Measurements from ENCODE around the gene GLIPR1L2. TPM values are rescaled to one million over a fixed set of nuclear protein-coding genes. Genes with fewer than 3 reads are reported as not detected.

GLIPR1L2 gene
- total RNA-seq, 1 experiment from 2014 or later = 0.44 TPM

- TF ChIP-seq REST (IDR thresholded peaks at IDR 0.05; ENCODE audit: low read depth) = no peak
- TF ChIP-seq ZFX (IDR thresholded peaks at IDR 0.05) = no peak
- no peak for TF ChIP-seq SIN3A (IDR thresholded peaks at IDR 0.05; ENCODE audit: low read depth)
- TF ChIP-seq EZH2phosphoT487 (IDR thresholded peaks at IDR 0.05; ENCODE audit: borderline replicate concordance) = no peak
Observed at GRCh38 chr12:75432924-75433323, 42.0 kb downstream of the GLIPR1L2 start (continued).

GRCh38 chr12:75437564-75437963 is 46.7 kb downstream of the GLIPR1L2 start:
- peak; percentile 65 for ATAC-seq
- H3K79me2 ChIP-seq (ENCODE audit: insufficient read depth, low read length) = no peaks in the 10 kb centered on the region
- no peaks in the 10 kb centered on the region for H3K27me3 ChIP-seq (ENCODE audit: insufficient read depth, low read length)
- H3K36me3 ChIP-seq (ENCODE audit: control insufficient read depth in 1 of 2, insufficient read depth in 2 of 2, low read length in 2 of 2) = no peaks in the 10 kb centered on the region
- DNase-seq (ENCODE audit: low read depth, low spot score) = no peak
- H4K20me1 ChIP-seq (ENCODE audit: insufficient read depth) = no peaks in the 10 kb centered on the region
- intact Hi-C loops (cut with micrococcal nuclease) = no loop called here
- H3K9me2 ChIP-seq (ENCODE audit: insufficient read depth) = no peaks in the 10 kb centered on the region
- POLR2A ChIA-PET = no interaction called here
- TF ChIP-seq ZFX (IDR thresholded peaks at IDR 0.05) = no peak
- TF ChIP-seq RAD21 (IDR thresholded peaks at IDR 0.05; ENCODE audit: low read depth) = peak; percentile 3; the same call in 1 of the 2 replicates
- TF ChIP-seq CBX3 (IDR thresholded peaks at IDR 0.05; ENCODE audit: low read depth) = no peak
- no peak for TF ChIP-seq POLR2A (IDR thresholded peaks at IDR 0.05; ENCODE audit: borderline replicate concordance, extremely low read depth, insufficient read depth, insufficient read length)
- no peak for TF ChIP-seq SP1 (IDR thresholded peaks at IDR 0.05; ENCODE audit: low read depth)
- no peak for TF ChIP-seq EZH2phosphoT487 (IDR thresholded peaks at IDR 0.05; ENCODE audit: borderline replicate concordance)
- TF ChIP-seq EZH2 (IDR thresholded peaks at IDR 0.05) = no peak
- peak in 1 of 3 experiments; percentile 14; a peak in 1 of 6 replicates for TF ChIP-seq CTCF (IDR thresholded peaks at IDR 0.05 in 2 of 3, conservative IDR thresholded peaks at IDR 0.05 in 1 of 3; ENCODE audit: borderline replicate concordance in 1 of 3, insufficient read depth in 1 of 3, low read depth in 2 of 3, low read length in 2 of 3)
- H3K4me3 ChIP-seq (replicated peaks in 1 of 2; ENCODE audit: low read depth in 1 of 2, low read length in 2 of 2) = no peak overlapping the region
- CTCF ChIA-PET = no interaction called here
- RAD21 ChIA-PET (ENCODE audit: low non-redundant PET in 1 of 2, low total read pairs in 2 of 2, uncharacterized antibody in 2 of 2, unreplicated experiment in 2 of 2) = no interaction called here
- no TSS peak for BruUV-seq (replicated peaks)
- H3K9ac ChIP-seq (ENCODE audit: low read length) = no peak overlapping the region
- H3K9me3 ChIP-seq (ENCODE audit: control insufficient read depth in 1 of 2, insufficient read depth in 1 of 2, low read depth in 1 of 2, low read length in 2 of 2) = peaks cover 0 to 12% of the 10 kb centered on the region in 2 experiments; a peak in 2 of 4 replicates
- H3K4me2 ChIP-seq (ENCODE audit: low read length) = no peak overlapping the region
- no peaks in the 10 kb centered on the region for H3K4me1 ChIP-seq (ENCODE audit: control insufficient read depth in 1 of 2, insufficient read depth in 2 of 2, low read length in 2 of 2)
- H2AFZ ChIP-seq (ENCODE audit: low read depth, low read length, poor library complexity, severe bottlenecking) = no peak overlapping the region
- no peak overlapping the region for H3K27ac ChIP-seq (ENCODE audit: low read depth, low read length)
